Measurements from ENCODE around the gene TMEM235. TPM values are rescaled to one million over a fixed set of nuclear protein-coding genes. Genes with fewer than 3 reads are reported as not detected.

TMEM235 gene
- not detected for polyA plus RNA-seq (2013, experiment 1 of 2; ENCODE audit: insufficient read length)
- not detected for polyA plus RNA-seq (2013, experiment 2 of 2; ENCODE audit: insufficient read length)

GRCh38 chr17:78230996-78231935 lies at the start of gene TMEM235:
TMEM235 (plus strand) TSS chr17:78231631; CDS start chr17:78232024, 393 bp downstream.
- DNase-seq, result no peak

- DNase-seq, result no peak
Measured at GRCh38 chr17:78182504-78182903, 48.9 kb upstream of the TMEM235 start.

- no peak for DNase-seq
Measured at GRCh38 chr17:78183916-78184315, 47.5 kb upstream of the TMEM235 start.

GRCh38 chr17:78184351-78184750 lies 47.1 kb upstream of the TMEM235 start:
- no peak for DNase-seq

- DNase-seq, result no peak
Measured at GRCh38 chr17:78184868-78185267, 46.6 kb upstream of the TMEM235 start.

GRCh38 chr17:78185981-78186691 lies 45.3 kb upstream of the TMEM235 start:
- DNase-seq, result peak; percentile 67

GRCh38 chr17:78186692-78187595 lies 44.5 kb upstream of the TMEM235 start, which contains the start of the genes AFMID and TK1:
AFMID (plus strand) TSS chr17:78187362; CDS start chr17:78187371, 9 bp downstream.
TK1 (minus strand) TSS chr17:78187052; CDS start chr17:78186994, 58 bp downstream.
- DNase-seq, result peak; percentile 95

- no peak for DNase-seq
Measured at GRCh38 chr17:78196716-78197115, 34.7 kb upstream of the TMEM235 start.

GRCh38 chr17:78197147-78197832 lies 34.1 kb upstream of the TMEM235 start:
- peak; percentile 47 for DNase-seq

GRCh38 chr17:78200451-78200850 lies 31.0 kb upstream of the TMEM235 start:
- no peak for DNase-seq

- no peak for DNase-seq
Measured at GRCh38 chr17:78202666-78203065, 28.8 kb upstream of the TMEM235 start.

- DNase-seq, result no peak
Measured at GRCh38 chr17:78204387-78205123, 26.9 kb upstream of the TMEM235 start.

- DNase-seq, result no peak
Measured at GRCh38 chr17:78205124-78205775, 26.2 kb upstream of the TMEM235 start.

GRCh38 chr17:78206298-78206697 lies 25.1 kb upstream of the TMEM235 start:
- no peak for DNase-seq

GRCh38 chr17:78208486-78208885 lies 22.9 kb upstream of the TMEM235 start:
- DNase-seq, result no peak

- no peak for DNase-seq
Measured at GRCh38 chr17:78210111-78210510, 21.3 kb upstream of the TMEM235 start.

GRCh38 chr17:78211032-78211431 lies 20.4 kb upstream of the TMEM235 start:
- no peak for DNase-seq

GRCh38 chr17:78214016-78214705 lies 17.3 kb upstream of the TMEM235 start, which contains the start of gene BIRC5:
BIRC5 (plus strand) TSS chr17:78214253; CDS start chr17:78214317, 64 bp downstream.
- peak; percentile 88 for DNase-seq

GRCh38 chr17:78214706-78215061 lies 16.7 kb upstream of the TMEM235 start:
- DNase-seq, result no peak
